Measurements from ENCODE around the gene PANK4.

The PANK4 gene

GRCh38 chr1:2508751-2509150, 17.6 kb downstream of the PANK4 start:
- DNase-seq: no peak

- no peak for DNase-seq
Measured at GRCh38 chr1:2508180-2508579, 18.2 kb downstream of the PANK4 start.

GRCh38 chr1:2507744-2508155, 18.6 kb downstream of the PANK4 start:
- no peak for DNase-seq

- no peak for DNase-seq
Measured at GRCh38 chr1:2506901-2507565, 19.4 kb downstream of the PANK4 start.

GRCh38 chr1:2506007-2506860, 20.2 kb downstream of the PANK4 start:
- no peak for DNase-seq

- DNase-seq: no peak
Measured at GRCh38 chr1:2505461-2505994, 20.9 kb downstream of the PANK4 start.

- DNase-seq: no peak
Measured at GRCh38 chr1:2504949-2505272, 21.5 kb downstream of the PANK4 start.

GRCh38 chr1:2504225-2504948, 22.0 kb downstream of the PANK4 start:
- no peak for DNase-seq

- DNase-seq: no peak
Measured at GRCh38 chr1:2503554-2504224, 22.7 kb downstream of the PANK4 start.

- no peak for DNase-seq
Measured at GRCh38 chr1:2502661-2503553, 23.5 kb downstream of the PANK4 start.

GRCh38 chr1:2502210-2502609, 24.2 kb downstream of the PANK4 start:
- DNase-seq: no peak

GRCh38 chr1:2501820-2502119, 24.6 kb downstream of the PANK4 start:
- DNase-seq: no peak

GRCh38 chr1:2501041-2501819, 25.2 kb downstream of the PANK4 start:
- DNase-seq: no peak

GRCh38 chr1:2499986-2500596, 26.3 kb downstream of the PANK4 start:
- peak; percentile 29 for DNase-seq

GRCh38 chr1:2499260-2499659, 27.1 kb downstream of the PANK4 start:
- no peak for DNase-seq

GRCh38 chr1:2498648-2499047, 27.7 kb downstream of the PANK4 start:
- no peak for DNase-seq

GRCh38 chr1:2497891-2498290, 28.5 kb downstream of the PANK4 start:
- DNase-seq: no peak

GRCh38 chr1:2496746-2497145, 29.6 kb downstream of the PANK4 start:
- no peak for DNase-seq

- DNase-seq: peak; percentile 65
Measured at GRCh38 chr1:2496087-2496622, 30.2 kb downstream of the PANK4 start.

GRCh38 chr1:2495546-2495945, 30.9 kb downstream of the PANK4 start:
- no peak for DNase-seq

GRCh38 chr1:2495026-2495425, 31.4 kb downstream of the PANK4 start:
- no peak for DNase-seq
